T-helper 9 cell (primary cell): ENCODE measurements around the gene FBXO3.
A peak's percentile ranks its signal among the peaks of the same experiment; 100 is the strongest.
"Not testable (repeated sequence)": the region's sequence is repeated elsewhere in the genome, so short reads cannot be mapped to it uniquely, and the experiment has no call there.

Source experiments
- DNase-seq: peaks from one replicate; pipeline ENCODE4 v3.0.0-alpha.2; 2020
- total RNA-seq, 2 donors: gene quantifications; one replicate each; lab custom pipeline; 2026; lab: John Stamatoyannopoulos, UW

Gene FBXO3, protein sequence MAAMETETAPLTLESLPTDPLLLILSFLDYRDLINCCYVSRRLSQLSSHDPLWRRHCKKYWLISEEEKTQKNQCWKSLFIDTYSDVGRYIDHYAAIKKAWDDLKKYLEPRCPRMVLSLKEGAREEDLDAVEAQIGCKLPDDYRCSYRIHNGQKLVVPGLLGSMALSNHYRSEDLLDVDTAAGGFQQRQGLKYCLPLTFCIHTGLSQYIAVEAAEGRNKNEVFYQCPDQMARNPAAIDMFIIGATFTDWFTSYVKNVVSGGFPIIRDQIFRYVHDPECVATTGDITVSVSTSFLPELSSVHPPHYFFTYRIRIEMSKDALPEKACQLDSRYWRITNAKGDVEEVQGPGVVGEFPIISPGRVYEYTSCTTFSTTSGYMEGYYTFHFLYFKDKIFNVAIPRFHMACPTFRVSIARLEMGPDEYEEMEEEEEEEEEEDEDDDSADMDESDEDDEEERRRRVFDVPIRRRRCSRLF
- 83.2 to 113 reads per million in 2 donors for total RNA-seq

DNA sequence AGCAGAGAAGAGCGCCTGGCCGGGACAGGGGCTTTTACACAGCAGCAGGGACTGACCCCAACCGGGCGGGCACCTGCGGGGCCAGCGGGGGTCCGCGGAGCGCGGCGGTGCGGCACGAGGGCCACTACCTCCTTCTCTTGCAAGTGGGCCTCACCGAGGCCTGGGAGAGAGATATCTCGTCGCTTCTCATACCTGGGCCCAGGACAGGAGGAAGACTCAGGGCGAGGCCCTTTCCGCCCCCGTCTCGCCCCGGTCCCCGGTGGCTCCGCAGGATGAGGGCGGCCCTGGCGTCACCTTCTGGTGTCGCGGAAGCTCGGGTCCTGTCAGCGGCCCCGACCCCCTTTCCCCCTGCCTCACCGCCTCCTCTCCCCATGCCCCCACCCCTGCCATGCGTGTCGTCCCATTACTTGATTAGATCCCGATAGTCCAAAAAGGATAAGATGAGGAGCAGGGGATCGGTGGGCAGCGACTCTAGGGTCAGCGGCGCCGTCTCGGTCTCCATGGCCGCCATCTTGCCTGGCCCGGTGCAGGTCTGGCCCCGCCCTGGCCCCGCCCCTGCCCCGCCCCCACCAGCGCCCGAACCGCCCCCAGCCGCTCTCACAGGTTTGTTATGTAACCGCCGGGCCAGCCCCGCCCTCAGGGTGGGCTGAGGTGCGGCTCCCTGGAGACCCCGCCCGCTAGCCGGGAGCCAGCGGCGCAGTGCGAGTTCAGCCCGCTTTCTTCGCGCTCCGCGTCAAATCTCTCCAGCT, at the start of gene FBXO3:
Gene FBXO3 (minus strand): TSS at position 534 of the 749 bp plus-strand sequence. CDS start 23 bp downstream, at position 511.
- peak; percentile 84 for DNase-seq

DNA sequence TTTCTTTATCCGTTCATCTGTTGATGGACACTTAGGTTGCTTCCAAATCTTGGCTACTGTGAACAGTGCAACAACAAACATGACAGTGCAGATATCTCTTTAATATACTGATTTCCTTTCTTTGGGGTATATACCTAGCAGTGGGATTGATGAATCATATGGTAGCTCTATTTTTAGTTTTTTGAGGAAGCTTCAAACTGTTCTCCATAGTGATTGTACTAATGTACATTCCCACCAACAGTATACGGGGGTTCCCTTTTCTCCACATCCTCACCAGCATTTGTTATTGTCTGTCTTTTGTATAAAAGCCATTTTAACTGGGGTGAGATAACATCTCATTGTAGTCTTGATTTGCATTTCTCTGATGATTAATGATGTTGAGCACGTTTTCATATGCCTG, 48.7 kb upstream of the FBXO3 start:
- DNase-seq = not testable (repeated sequence)

DNA sequence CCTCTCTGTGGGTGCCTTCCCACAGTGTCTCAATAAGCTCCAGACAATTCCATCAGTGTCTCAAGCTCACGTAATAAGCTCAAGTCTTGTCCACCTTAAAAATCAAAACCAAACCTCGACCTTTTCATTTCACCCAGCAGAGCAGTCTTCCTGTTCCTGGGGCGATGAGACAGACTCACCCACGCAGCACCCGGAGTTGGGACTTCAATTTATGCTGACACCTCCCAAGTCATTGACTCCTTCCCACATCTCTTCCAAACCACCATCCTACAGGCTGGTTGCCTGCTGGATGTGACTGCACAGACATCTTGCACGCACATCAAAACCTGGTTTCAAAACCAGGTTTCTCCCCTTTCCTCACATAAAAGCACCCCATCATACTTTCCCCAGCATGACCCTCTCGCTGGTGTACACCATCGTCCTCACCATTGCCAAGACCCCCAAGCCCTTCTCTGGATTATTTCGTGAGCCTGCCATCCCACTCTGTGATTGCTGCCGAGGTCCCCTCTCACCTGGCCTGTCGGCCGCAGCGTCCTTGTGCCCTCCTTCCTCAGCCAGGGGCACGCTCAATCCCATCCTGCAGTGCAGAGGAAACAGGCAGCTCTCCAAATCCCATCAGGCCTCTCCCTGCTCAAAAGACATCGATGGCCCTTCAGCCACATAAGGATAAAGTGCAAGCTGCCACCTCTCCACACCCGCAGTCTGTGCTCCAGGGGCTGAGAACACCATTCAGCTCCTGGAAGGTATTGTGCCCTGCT, 45.1 kb upstream of the FBXO3 start:
- no peak for DNase-seq

DNA sequence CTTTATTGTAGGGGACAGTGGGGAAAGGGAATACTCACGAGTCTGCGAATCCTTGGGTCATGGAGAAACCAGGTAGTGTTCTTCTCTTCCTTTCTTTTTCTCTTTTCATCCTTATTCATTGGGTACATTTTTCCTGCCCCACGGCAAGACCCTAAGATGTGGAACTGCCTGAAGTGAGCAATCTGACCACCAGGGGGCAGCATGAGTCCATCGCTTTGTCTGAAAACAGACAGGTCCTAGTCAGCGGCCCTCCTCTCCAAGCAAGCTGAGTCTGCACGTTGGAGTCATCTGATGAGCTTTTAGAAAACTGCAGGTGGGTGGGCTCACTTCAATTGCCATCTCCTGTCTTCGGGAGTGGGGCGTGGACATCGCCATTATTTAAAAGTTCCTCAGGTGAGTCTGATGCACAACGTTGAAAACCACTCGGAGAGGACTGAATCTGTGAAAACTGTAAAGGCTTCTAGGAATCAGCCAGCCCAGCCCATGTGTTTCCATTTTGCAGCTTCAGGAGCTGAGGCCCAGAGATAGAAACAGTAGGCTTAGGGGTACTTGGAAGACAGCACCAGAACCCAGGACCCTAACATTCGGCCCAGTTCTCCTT, 34.0 kb upstream of the FBXO3 start:
- DNase-seq = peak; percentile 85

DNA sequence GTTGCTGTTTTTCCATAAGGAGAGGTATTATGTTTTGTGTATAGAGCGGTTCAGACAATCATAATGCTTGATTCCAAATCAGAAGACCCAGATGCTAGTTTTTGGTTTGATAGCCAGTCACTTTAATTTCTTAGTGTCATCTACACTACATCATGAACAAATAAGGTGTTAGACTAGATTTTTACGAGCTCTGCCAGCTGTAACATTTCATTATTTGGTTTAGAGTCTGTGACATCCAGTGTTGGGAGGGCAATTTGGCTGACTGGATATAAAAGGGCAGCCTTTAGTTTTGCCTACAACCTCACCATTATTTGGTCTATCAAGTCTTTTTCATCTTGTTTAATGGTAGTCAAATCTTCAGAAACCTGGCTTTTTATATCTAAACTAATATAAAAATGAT, 30.2 kb upstream of the FBXO3 start:
- DNase-seq = no peak

DNA sequence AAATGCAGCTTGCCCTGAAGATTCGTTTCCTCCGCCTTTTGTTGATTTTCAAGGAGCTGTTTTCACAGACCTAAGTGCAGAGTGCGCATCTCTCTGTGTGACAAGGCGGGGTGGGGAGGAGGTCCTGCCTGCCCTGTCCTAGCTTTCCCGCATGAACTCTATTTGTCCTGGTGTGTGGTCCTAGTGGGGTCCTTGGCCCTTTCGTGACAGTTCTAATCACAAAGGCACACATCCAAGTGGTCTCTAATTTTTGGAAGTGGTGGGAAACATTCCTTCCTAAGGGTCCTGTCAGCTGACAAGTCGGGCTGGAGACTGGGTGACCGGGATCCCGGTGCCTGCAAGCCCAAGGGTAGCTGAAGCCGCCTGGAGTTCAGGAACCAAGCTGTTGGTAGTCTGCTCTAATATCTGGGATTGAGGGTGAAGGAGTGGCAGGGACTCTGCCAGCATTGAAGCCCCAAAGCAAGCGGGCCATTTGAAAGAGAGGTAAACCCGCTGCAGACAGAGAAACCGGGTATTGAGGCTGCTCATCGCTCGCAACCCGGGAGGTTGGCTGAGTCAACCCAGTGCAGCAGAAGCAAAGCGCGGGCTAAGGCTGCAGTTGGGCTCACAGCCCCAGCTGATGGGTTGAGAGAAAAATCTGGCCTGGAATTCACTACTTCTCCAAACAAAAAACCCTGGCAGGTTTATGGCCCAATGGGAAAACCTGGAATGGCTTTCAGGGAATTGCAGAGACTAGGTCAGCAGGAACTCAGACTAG, 28.1 kb upstream of the FBXO3 start:
- no peak for DNase-seq

DNA sequence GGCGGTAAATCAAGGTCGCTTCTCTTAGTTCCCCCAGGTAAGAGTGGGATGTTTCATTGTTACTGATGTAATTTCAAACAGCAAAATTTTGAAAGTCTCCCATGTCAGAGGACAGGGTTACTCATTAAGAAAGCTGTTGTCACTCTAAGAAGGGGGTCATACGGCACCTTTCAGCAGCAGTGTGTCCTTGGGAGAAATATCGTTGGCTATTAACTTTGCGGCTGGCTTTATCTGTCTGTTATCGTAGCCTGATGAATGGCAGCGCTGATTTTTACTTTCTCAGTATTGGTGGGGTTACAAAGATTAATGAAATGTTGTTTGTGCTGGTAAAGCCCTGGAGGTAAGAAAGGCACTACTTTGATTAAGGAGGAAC, 27.5 kb upstream of the FBXO3 start:
- DNase-seq = no peak

DNA sequence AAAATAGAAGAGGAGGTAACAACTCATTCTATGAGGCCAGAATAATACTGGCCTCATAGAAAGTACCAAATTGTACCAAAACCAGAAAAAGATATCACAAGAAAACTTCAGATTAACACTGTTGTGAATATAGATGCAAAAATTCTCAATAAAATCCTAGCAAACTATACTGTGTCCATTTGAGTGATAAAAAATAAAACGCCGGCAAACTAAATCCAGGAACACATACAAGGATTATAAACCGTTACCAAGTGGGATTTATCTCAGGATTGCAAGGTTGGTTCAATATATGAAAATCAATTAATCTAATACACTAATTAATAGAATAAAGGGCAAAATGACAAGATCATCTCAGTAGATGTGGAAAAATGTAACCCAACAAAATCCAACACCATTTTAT, 23.6 kb upstream of the FBXO3 start:
- DNase-seq = no peak

DNA sequence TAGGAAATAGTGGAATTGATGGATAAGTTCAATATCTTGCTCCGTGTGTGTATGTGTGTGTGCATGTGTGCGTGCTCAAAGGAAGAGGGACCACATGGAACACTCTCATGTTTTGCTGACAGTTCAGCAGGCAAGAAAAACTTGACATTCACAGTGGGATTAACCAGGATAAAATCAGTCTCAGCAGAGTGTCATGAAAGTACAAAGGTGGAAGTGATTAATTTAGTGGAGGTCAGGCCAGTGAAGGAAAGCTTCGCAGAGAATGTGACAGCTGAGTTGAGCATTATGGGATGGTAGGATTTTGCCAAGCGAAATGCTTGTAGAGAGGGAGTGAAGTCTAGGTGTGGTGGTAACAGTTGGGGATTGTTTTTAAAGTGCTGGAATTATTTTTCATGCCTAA, 15.7 kb upstream of the FBXO3 start:
- DNase-seq = no peak

DNA sequence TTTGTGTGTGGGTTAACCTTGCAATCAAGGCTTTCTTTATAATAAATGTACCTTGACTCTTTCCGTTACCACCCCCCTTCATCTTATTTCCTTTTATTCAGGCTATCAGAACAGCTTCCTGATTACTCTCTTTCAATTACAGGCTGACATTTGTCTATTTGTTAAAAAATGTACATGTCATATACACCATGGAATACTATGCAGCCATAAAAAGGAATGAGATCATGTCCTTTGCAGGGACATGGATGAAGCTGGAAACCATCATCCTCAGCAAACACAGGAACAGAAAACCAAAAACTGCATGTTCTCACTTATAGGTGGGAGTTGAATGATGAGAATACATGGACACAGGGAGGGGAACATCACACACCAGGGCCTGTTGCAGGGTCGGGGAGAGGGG, 13.8 kb upstream of the FBXO3 start:
- not testable (repeated sequence) for DNase-seq

DNA sequence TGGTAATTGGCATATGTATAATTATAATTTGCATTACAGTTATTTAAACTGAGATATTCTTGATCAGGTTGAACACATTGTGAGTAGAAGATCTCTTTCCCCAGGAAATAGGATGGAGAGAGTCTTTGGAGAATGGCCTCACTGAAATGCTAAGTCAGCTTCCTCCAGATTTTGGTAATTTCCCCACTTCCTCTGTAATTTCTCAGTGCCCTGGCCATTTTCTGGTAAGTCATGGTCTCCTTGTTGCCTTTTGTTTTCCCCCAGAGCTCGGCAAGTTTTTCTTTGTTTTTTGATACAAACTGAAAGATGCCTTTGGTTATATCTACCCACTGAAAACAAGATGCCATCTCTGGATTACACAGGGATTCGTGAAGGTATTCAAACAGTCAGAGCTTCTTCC, 12.8 kb upstream of the FBXO3 start:
- no peak for DNase-seq

DNA sequence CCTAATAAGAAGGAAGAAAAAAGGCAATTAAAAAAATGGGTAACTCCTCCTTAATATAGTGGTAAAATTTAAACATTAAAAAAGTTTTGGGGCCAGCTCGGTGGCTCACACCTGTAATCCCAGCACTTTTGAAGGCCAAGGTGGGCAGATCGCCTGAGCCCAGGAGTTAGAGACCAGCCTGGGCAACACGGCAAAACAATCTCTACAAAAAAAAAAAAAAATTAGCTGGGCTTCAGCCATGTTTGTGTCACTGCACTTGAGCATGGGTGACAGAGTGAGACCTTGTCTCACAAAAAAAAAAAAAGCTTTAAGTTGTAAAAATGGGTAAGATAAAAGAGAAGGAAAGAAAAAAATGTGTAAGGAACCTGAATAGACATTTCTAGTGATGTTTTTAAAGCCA, 11.3 kb upstream of the FBXO3 start:
- DNase-seq = no peak

DNA sequence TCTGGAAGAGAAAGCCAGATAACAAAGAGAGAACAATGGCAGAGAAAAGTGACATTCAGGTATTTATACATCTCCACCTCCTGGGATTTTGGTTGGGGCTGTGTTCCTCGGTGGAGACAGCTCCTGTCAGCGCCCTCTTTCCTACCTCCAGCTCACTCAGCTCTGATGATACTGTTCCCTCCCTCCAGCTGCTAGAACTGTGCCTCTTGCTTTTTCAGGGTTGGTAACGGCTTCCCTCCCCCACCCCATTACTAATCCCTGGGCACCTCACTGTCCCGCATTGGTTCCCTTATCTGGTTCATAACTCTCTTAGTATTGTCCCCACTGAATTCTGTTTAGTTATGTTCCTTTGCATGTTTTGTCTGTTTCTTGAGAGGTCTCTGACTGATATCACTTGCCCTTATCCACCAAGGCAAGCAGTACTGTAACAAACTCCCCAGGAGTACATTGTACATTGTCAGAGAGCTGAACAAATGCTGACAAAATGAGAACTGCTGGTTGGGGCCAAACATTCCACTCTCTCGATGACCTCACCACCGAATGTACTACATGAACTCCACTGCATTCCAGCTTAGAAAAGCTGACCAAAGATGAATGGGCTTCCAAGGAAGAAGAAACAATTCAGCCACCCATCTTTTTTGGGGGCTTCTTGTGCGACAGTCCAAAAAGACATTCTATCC, 5.7 kb upstream of the FBXO3 start:
- no peak for DNase-seq

DNA sequence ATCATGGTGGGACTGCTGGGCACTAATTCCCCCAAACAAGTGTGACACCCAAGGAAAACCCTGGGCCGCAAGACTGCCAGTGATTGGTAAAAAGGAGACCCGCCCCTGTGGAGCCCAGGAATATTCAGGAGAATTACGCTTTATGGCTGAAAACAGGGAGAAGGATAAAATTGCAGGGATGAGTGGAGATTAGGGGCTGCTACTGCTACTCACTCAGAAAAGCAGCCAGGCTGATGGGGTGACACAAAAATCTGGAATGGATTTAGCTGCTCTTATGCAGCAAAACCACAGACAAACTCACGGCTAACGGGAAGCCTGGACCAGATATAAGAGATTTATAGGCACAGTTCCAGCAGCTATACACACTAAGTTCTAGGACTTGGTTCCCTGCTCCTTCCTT, 4.4 kb upstream of the FBXO3 start:
- DNase-seq = no peak

DNA sequence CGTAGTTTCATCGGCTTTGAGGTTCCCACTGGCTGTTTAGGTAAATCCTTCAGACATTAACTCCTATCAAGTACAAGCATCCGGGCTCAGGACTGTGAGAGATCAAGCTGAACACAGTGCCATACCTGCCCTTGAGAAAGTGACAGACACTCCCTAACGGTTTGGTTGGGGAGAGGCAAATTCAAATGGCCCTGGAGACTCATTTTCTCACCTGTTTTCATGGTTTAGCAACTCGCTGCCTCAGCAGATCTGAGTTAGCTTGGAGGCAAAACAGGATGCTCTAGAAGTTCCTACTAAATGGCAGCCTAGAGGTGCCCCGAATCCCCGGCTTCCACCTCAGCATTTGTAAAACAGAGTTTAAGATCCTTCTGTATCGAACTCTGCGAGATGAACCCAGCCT, 3.6 kb upstream of the FBXO3 start:
- DNase-seq = no peak

DNA sequence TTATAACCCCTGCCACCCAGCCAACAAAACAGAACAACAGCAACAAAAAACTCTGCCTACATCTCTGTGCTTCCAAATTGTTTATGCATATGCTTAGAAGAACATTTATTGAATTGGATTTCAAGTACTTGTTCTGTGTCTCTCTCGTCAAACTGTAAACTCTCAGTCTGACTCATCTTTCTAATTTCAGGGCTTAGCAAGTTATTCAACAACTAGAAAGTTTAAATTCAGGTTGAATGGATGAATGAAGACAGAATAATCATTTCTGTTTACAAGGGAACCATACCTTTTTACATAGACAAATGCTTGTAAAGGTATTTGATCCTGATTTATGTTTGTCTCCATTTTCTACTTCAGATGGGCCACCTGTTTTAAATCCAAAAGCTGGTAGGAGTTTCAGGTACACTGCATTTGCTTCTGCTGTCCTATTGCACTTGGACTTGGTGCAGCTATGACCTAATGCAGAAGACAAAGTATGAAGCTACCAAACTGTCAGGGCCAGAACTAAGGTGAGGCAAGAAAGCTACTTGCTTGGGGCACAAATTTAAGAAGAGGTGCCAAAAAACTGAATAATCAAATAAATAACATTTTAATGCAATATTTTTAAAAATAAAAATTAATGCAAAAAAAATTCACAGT, 1.6 kb upstream of the FBXO3 start:
- DNase-seq = no peak

DNA sequence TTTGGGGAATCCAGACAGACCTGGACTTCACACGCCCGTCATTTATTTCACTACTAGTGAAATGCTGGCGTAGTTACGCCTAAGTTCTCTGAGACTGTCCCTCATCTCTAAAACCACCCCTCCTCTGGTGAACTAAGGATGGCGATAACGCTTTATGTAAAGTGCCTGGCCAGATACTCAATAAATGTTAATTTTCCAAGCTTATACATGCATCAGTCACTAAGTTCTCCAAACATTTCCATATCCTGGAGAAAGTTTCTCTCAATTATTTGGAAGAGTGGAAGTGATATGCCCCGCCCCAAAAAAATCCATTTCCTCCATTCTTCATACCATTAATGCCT, 1.1 kb upstream of the FBXO3 start:
- DNase-seq = no peak

DNA sequence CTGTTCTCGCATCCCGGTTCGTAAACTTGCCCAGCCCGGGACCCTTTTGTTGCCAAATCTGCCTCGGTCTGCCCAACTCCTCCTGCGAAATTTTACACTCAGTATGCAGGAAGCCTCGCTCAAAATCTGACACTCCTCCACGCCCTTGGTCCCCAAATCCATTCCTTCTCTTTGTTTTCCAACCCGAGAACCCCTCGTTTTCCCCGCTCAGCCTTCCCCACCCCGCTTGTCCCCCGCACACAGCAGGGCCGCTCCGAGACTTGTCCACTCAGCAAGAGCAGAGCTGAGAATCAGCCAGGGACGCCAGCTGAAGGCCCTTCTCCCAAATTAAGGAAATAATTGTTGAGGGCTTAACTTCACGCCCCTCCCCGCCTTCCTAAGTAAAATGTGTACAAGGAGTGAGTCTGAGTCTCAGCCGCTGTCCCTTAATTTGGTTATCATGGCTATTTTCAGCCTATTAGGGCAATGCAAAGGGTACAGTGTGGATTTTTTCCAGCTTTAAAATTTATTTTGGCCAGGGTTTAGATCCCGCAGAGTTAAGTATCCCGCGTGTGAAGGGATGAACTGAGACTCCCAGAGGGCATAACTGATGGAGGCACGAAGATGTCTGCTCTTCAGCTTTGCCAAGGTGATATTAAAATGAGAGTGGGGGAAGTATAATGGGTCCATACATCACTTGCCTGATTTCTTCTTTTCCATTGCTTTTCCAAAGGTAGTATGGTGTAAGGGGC, 581 bp upstream of the FBXO3 start:
- DNase-seq = no peak

DNA sequence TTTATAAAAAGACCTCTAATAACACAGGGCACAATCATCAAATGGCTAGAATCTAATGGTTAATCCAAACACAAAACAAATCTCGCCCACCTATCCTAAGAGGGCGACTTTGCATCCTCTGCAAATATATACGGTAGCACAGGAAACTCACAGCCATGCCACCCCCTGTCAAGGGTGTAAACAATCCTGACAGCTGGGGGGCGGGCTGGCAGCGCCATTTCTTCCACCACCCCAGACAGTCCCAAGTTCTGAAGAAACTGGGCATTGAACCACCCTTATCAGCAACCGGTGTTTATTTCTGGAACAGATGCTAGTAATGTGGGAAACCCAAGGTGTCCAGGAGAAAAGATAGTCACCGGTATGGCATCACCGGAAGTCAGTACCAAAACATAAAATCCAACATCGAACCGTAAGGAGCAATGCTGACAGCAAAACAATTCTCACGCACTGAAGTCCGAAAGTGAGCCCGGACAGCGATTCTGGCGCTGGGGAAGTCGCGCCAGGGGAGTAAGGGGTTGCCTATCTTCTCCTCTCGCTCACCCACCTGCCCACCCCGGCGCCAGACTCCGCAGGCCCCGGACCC, 825 bp downstream of the FBXO3 start:
- peak; percentile 9 for DNase-seq

DNA sequence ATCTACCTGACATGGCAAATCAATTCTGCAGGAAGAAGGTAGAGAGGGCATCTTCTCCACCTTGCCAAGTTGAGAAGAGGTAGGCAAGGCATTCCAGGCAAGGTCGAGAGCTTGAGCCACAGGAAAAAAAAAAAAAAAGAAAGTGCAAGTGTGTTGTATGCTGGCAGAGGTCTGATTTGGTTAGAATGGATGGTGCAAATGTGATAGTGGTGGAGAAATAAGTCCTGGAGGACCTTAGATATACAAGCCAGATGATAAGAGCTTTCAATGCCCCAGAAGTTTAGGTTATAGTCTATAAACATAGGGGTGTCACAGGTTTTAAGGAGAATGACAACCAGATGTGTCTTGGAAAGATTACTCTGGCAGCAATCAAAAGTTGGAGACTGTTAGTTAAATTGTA, 1.4 kb downstream of the FBXO3 start:
- DNase-seq = no peak
